ENCODE data around the gene POF1B.

Gene POF1B, protein sequence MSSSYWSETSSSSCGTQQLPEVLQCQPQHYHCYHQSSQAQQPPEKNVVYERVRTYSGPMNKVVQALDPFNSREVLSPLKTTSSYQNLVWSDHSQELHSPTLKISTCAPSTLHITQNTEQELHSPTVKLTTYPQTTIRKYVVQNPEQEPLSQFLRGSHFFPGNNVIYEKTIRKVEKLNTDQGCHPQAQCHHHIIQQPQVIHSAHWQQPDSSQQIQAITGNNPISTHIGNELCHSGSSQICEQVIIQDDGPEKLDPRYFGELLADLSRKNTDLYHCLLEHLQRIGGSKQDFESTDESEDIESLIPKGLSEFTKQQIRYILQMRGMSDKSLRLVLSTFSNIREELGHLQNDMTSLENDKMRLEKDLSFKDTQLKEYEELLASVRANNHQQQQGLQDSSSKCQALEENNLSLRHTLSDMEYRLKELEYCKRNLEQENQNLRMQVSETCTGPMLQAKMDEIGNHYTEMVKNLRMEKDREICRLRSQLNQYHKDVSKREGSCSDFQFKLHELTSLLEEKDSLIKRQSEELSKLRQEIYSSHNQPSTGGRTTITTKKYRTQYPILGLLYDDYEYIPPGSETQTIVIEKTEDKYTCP

DNA sequence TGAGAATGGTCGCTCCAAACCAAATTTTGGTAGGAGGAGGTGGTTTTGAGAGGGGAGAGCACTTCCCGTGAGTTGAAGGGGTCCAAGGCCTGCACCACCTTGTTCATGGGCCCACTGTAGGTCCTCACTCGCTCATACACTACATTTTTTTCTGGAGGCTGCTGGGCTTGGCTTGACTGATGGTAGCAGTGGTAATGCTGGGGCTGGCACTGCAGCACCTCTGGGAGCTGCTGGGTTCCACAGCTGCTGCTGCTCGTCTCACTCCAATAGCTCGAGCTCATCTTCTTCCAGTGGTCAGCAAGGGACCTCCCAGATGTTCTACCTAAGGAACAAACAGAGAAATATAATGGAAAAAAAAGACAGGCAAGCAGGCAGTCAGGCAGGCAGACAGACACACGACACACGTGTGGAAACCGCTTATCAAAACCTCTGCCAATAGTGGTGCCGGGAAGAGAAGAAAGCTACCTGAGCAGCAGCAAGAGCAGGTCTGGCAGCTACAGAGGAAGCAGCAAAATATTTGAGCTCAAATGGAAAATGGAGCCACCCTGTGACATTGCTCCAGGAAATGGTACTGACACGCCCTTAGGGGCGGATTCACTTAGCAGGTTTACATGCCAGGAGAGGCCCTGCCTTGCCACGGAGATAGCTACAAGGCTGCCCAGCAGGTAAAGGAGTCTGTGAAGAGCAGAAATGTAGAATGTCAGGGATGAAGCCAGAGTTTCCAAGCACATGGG lies at the start of gene POF1B:
TSS of gene POF1B (minus strand) at position 492 of the 734 bp plus-strand sequence. CDS start at position 281, 211 bp downstream.
- TF ChIP-seq, protein P1, sequence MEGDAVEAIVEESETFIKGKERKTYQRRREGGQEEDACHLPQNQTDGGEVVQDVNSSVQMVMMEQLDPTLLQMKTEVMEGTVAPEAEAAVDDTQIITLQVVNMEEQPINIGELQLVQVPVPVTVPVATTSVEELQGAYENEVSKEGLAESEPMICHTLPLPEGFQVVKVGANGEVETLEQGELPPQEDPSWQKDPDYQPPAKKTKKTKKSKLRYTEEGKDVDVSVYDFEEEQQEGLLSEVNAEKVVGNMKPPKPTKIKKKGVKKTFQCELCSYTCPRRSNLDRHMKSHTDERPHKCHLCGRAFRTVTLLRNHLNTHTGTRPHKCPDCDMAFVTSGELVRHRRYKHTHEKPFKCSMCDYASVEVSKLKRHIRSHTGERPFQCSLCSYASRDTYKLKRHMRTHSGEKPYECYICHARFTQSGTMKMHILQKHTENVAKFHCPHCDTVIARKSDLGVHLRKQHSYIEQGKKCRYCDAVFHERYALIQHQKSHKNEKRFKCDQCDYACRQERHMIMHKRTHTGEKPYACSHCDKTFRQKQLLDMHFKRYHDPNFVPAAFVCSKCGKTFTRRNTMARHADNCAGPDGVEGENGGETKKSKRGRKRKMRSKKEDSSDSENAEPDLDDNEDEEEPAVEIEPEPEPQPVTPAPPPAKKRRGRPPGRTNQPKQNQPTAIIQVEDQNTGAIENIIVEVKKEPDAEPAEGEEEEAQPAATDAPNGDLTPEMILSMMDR (IDR thresholded peaks at IDR 0.05; ENCODE audit: control insufficient read depth, insufficient read depth, low read depth, low read length, missing control alignments), result no peak
- no peak for DNase-seq (ENCODE audit: low read depth)
- H3K4me3 ChIP-seq (ENCODE audit: control insufficient read depth, low read depth, low read length), result no peak within 1 kb of the TSS

DNA sequence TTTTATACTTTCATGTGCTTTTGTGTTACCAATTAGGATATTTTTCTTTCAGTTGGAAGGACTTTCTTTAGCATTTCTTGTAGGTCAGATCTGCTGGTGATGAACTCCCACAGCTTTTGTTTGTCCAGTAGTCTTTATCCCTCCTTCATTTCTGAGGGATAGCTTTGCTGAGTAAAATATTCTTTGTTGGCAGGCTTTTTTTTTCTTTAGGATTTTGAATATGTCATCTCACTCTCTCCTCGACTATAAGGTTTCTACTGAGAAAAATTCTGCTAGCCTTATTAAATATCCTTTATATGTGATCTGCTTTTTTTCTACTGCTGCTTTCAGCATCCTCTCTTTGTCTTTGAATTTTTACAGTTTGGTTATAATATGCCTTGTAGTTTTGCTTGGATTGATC lies 49.6 kb upstream of the POF1B start:
- H3K4me3 ChIP-seq (ENCODE audit: control insufficient read depth, low read depth, low read length), result no peak overlapping the region
- TF ChIP-seq, protein P1 (IDR thresholded peaks at IDR 0.05; ENCODE audit: control insufficient read depth, insufficient read depth, low read depth, low read length, missing control alignments), result no peak
- DNase-seq (ENCODE audit: low read depth), result no peak

DNA sequence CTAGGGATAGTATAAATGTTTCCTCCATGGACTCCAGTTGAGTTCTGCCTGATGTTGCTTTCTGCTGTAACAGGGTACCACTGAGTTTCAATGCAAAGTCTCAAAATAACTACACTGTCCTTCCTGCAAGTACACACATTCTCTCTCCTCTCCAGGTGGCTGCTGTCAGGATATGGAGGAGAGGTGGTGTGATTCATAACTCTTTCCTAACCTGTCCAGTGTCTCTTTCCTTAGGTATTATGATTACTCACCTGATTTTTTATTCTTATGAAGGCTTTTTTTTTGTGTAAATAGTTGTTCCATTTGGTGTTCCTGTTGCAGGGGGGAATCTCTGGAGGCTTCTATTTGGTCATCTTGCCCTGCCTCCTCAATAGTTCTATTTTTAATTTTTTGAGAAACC lies 39.8 kb upstream of the POF1B start:
- DNase-seq (ENCODE audit: low read depth), result no peak
- no peak overlapping the region for H3K4me3 ChIP-seq (ENCODE audit: control insufficient read depth, low read depth, low read length)
- TF ChIP-seq, protein P1 (IDR thresholded peaks at IDR 0.05; ENCODE audit: control insufficient read depth, insufficient read depth, low read depth, low read length, missing control alignments), result no peak

DNA sequence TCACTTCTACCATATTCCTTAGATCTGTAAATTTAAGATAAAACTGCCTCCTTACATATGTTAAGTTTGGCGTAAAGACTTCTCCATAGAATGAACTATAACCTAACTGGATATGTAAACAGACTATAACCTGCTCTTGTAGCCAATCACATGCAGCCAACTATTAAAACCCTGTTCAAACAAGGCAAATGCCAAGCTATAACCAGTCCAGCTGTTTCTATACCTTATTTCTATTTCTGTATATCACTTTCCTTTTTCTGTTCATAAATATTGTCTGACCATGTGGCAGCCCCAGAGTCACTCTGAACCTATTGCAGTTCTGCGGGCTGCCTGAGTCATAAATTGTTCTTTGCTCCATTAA lies 12.4 kb upstream of the POF1B start:
- TF ChIP-seq, protein P1 (IDR thresholded peaks at IDR 0.05; ENCODE audit: control insufficient read depth, insufficient read depth, low read depth, low read length, missing control alignments), result no peak
- no peak overlapping the region for H3K4me3 ChIP-seq (ENCODE audit: control insufficient read depth, low read depth, low read length)
- no peak for DNase-seq (ENCODE audit: low read depth)

DNA sequence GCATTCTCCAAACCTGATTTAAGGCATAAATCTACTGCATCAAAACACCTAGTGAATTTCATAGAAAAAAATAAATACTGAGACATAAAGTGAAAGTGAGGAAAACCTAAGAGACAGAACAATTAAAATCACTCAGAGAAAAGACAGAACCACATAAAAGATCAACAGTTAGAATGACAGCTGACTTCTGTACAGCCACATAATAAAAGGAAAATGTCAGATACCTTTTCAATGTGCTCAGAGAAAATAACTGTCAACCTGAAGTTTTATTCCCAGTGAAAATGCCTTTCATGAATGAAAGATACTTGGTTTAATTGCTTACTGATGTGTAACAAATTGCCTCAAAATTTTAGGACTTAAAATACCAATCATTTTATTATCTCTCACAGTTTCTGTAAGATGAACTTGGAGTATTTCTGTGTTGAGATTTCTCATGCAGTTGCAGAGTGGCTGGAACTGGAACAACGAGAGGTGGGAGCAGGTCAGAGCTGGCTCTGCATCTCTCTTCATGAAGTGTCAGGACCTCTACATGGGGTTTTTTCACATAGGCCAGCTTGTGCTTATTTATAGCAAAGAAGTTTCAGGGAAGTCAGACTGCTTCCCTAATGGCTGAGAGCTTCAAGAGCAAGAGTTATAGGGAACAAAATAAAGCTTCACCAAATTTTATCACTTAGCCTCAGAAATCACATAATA lies 11.9 kb upstream of the POF1B start:
- no peak for DNase-seq (ENCODE audit: low read depth)
- TF ChIP-seq, protein P1 (IDR thresholded peaks at IDR 0.05; ENCODE audit: control insufficient read depth, insufficient read depth, low read depth, low read length, missing control alignments), result no peak
- no peak overlapping the region for H3K4me3 ChIP-seq (ENCODE audit: control insufficient read depth, low read depth, low read length)

DNA sequence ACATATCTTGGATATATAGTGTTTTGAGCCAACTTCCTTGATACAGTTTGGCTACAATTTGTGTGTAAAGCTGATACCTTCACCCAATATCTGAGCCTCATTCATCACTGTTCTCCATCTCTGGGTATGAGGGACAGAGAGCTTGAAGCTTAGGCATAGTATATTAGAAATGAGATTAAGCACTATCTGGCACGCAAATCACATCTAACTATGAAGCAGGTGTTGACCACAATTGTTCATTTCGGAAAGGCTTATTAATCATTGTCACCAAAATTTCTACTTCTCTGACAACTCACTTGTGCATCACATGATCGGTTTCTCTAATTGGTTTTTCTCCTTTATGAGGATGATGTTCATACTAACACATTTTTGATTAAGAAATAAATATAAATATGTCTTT lies 2.1 kb upstream of the POF1B start:
- H3K4me3 ChIP-seq (ENCODE audit: control insufficient read depth, low read depth, low read length), result no peak overlapping the region
- TF ChIP-seq, protein P1 (IDR thresholded peaks at IDR 0.05; ENCODE audit: control insufficient read depth, insufficient read depth, low read depth, low read length, missing control alignments), result no peak
- DNase-seq (ENCODE audit: low read depth), result no peak

Measured in AG09309 (cell line).